OCI-LY1 (cell line): ENCODE data around the gene NKAIN2.

Experiments
- H2AFZ ChIP-seq: fragments of 200-600 bp; sonication (generic), shearing (Covaris generic); 2 replicates; pipeline ENCODE4 v1.6.0; 2014; ENCODE audit warnings: antibody characterized with exemption, mild to moderate bottlenecking, low read length
- H3F3A ChIP-seq: fragments of 200-600 bp; sonication (generic), shearing (Covaris generic); 2 replicates; pipeline ENCODE4 v1.6.0; 2014; ENCODE audit warnings: mild to moderate bottlenecking, antibody characterized with exemption, low read length, moderate library complexity; ENCODE audit not compliant: insufficient read depth
- H3K27ac ChIP-seq: fragments of 200-600 bp; sonication (generic); 2 replicates; pipeline ENCODE4 v1.5.1; 2014; ENCODE audit warnings: low read length, mixed run types, mild to moderate bottlenecking, low read depth; ENCODE audit not compliant: poor library complexity, severe bottlenecking
- H3K27me3 ChIP-seq: fragments of 200-600 bp; sonication (generic); 2 replicates; pipeline ENCODE4 v1.6.0; 2014; ENCODE audit warnings: antibody characterized with exemption, mild to moderate bottlenecking, low read length, moderate library complexity; ENCODE audit not compliant: insufficient read depth
- H3K36me3 ChIP-seq: fragments of 200-600 bp; sonication (generic); 2 replicates; pipeline ENCODE4 v1.6.1; 2014; ENCODE audit warnings: mild to moderate bottlenecking, antibody characterized with exemption, low read length, moderate library complexity, mixed read lengths; ENCODE audit not compliant: insufficient read depth
- H3K4me1 ChIP-seq: fragments of 200-600 bp; sonication (generic); 2 replicates; pipeline ENCODE4 v1.5.1; 2014; ENCODE audit warnings: mild to moderate bottlenecking, low read length, moderate library complexity; ENCODE audit not compliant: insufficient read depth, severe bottlenecking
- H3K4me2 ChIP-seq: fragments of 200-600 bp; sonication (generic), shearing (Covaris generic); 2 replicates; pipeline ENCODE4 v1.6.1; 2014; ENCODE audit warnings: low read length
- H3K4me3 ChIP-seq: fragments of 200-600 bp; sonication (generic); 2 replicates; pipeline ENCODE4 v1.5.1; 2014; ENCODE audit warnings: low read length, low read depth, mild to moderate bottlenecking, mixed read lengths; ENCODE audit not compliant: poor library complexity, severe bottlenecking
- H3K79me2 ChIP-seq: fragments of 200-600 bp; shearing (Covaris generic); 2 replicates; pipeline ENCODE4 v1.6.1; 2016; ENCODE audit warnings: mixed run types, low read length, mixed read lengths; ENCODE audit not compliant: insufficient read depth
- H3K9ac ChIP-seq: fragments of 200-600 bp; sonication (generic), shearing (Covaris generic); 2 replicates; pipeline ENCODE4 v1.6.1; 2014; ENCODE audit warnings: mild to moderate bottlenecking, low read length, mixed read lengths
- H3K9me2 ChIP-seq: fragments of 200-600 bp; sonication (generic), shearing (Covaris generic); 2 replicates; pipeline ENCODE4 v1.6.1; 2014; ENCODE audit warnings: low read depth, mild to moderate bottlenecking, low read length, mixed read lengths
- H3K9me3 ChIP-seq: fragments of 200-600 bp; shearing (Covaris generic); 2 replicates; pipeline ENCODE4 v1.6.1; 2014; ENCODE audit warnings: low read length, mixed read lengths
- H4K20me1 ChIP-seq: fragments of 200-600 bp; sonication (generic), shearing (Covaris generic); 2 replicates; pipeline ENCODE4 v1.6.0; 2016; ENCODE audit warnings: mild to moderate bottlenecking, low read length; ENCODE audit not compliant: insufficient read depth
- EZH2 ChIP-seq: fragments of 200-600 bp; sonication (generic), shearing (Covaris generic); IDR thresholded peaks from 2 replicates; pipeline ENCODE4 v1.8.0; 2017; ENCODE audit warnings: borderline replicate concordance, mixed run types, mild to moderate bottlenecking, antibody characterized with exemption, low read length, moderate library complexity, mixed read lengths
- TF ChIP-seq, protein P1 (sequence below): fragments of 200-600 bp; sonication (generic), shearing (Covaris generic); IDR thresholded peaks from 2 replicates; pipeline ENCODE4 v1.5.1; 2017; ENCODE audit warnings: mild to moderate bottlenecking, antibody characterized with exemption, low read length, moderate library complexity, mixed read lengths

Gene NKAIN2

DNA sequence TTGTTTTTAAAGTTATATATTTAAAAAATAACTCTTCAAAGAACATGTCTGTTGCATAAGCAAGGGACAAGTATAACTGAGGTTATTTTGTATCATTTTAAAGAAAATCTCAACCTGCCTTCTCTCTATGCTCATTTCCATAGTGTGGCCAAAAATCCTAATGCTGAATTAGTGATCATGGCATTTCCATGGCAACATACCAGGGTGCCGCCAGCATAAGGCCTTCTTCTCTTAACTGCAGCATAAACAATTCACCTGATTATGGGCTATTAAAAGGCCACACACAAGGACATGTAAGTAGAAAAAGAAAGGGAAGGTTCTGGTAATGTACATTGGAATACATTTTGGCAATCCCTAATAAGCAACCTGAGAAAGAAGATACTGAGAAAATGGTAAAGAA lies 1063.5 kb downstream of the NKAIN2 start:
- no peak overlapping the region for H3K9ac ChIP-seq
- no peak overlapping the region for H3K4me3 ChIP-seq
- TF ChIP-seq, protein P1, sequence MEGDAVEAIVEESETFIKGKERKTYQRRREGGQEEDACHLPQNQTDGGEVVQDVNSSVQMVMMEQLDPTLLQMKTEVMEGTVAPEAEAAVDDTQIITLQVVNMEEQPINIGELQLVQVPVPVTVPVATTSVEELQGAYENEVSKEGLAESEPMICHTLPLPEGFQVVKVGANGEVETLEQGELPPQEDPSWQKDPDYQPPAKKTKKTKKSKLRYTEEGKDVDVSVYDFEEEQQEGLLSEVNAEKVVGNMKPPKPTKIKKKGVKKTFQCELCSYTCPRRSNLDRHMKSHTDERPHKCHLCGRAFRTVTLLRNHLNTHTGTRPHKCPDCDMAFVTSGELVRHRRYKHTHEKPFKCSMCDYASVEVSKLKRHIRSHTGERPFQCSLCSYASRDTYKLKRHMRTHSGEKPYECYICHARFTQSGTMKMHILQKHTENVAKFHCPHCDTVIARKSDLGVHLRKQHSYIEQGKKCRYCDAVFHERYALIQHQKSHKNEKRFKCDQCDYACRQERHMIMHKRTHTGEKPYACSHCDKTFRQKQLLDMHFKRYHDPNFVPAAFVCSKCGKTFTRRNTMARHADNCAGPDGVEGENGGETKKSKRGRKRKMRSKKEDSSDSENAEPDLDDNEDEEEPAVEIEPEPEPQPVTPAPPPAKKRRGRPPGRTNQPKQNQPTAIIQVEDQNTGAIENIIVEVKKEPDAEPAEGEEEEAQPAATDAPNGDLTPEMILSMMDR, result no peak
- no peak for TF ChIP-seq EZH2
- no peak overlapping the region for H3K27ac ChIP-seq
- no peaks in the 10 kb centered on the region for H4K20me1 ChIP-seq
- no peaks in the 10 kb centered on the region for H3K36me3 ChIP-seq
- no peaks in the 10 kb centered on the region for H3K79me2 ChIP-seq
- no peaks in the 10 kb centered on the region for H3K9me3 ChIP-seq
- H2AFZ ChIP-seq, result no peak overlapping the region
- H3F3A ChIP-seq, result no peaks in the 10 kb centered on the region
- no peaks in the 10 kb centered on the region for H3K27me3 ChIP-seq
- no peaks in the 10 kb centered on the region for H3K4me1 ChIP-seq
- H3K9me2 ChIP-seq, result no peaks in the 10 kb centered on the region
- no peak overlapping the region for H3K4me2 ChIP-seq

DNA sequence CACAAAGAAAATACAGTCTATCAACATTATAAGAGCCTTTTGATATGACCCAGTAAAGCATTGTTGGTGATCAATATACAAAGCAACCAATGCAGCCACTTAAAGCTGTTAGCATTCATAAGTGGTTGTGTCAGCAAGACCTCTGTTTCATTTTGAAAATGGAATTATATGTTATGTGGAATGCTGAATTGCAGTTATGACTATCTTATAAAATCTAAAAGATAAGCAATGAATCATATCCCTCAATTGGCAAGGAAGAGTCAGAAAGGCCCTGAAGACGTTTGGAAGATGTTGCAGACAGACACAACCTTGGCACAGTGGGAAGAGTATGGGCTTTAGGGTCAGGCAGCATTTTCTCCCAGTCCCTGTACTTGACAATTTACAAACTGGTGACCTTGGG lies 1064.8 kb downstream of the NKAIN2 start:
- H4K20me1 ChIP-seq, result no peaks in the 10 kb centered on the region
- no peaks in the 10 kb centered on the region for H3K36me3 ChIP-seq
- H3K4me1 ChIP-seq, result no peaks in the 10 kb centered on the region
- H3K9me3 ChIP-seq, result no peaks in the 10 kb centered on the region
- no peak overlapping the region for H3K4me3 ChIP-seq
- H3K27me3 ChIP-seq, result no peaks in the 10 kb centered on the region
- H3F3A ChIP-seq, result no peaks in the 10 kb centered on the region
- H3K9ac ChIP-seq, result no peak overlapping the region
- H3K27ac ChIP-seq, result no peak overlapping the region
- no peak overlapping the region for H3K4me2 ChIP-seq
- TF ChIP-seq EZH2, result no peak
- TF ChIP-seq, protein P1, result no peak
- H2AFZ ChIP-seq, result no peak overlapping the region
- H3K79me2 ChIP-seq, result no peaks in the 10 kb centered on the region
- no peaks in the 10 kb centered on the region for H3K9me2 ChIP-seq

DNA sequence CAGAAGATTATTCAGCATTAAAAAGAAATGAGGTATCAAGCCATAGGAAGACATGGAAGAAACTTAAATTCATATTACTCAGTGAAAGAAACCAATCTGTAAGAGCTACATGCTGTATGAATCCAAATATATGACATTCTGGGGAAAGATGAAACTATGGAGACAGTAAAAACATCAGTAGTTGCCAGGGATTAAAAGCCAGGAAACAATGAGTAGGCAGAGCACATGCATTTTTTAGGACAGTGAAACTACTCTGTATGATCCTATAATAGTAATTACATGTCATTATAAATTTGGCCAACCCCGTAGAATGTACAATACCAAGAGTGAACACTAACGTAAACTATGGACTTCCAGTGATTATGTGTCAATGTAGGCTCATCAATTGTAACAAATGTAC lies 1065.8 kb downstream of the NKAIN2 start:
- no peaks in the 10 kb centered on the region for H3K36me3 ChIP-seq
- H3K27ac ChIP-seq, result no peak overlapping the region
- no peak overlapping the region for H3K4me2 ChIP-seq
- H3K27me3 ChIP-seq, result no peaks in the 10 kb centered on the region
- H3K9ac ChIP-seq, result no peak overlapping the region
- no peak overlapping the region for H3K4me3 ChIP-seq
- H3K79me2 ChIP-seq, result no peaks in the 10 kb centered on the region
- H3K9me2 ChIP-seq, result no peaks in the 10 kb centered on the region
- no peaks in the 10 kb centered on the region for H3F3A ChIP-seq
- H3K4me1 ChIP-seq, result no peaks in the 10 kb centered on the region
- no peaks in the 10 kb centered on the region for H4K20me1 ChIP-seq
- H2AFZ ChIP-seq, result no peak overlapping the region
- no peaks in the 10 kb centered on the region for H3K9me3 ChIP-seq
- TF ChIP-seq, protein P1, result no peak
- TF ChIP-seq EZH2, result no peak
